Tongue (tissue), 2 donors: ENCODE measurements around the gene CYLD. TPM values are rescaled to one million over a fixed set of nuclear protein-coding genes. Genes with fewer than 3 reads are reported as not detected.

ENCODE experiments used
- DNase-seq: peaks from one replicate; pipeline ENCODE4 v3.0.0-alpha.2; 2015
- total RNA-seq: library from RNA; depleted of rRNA; stranded (reverse); fragments of >200 nt; gene quantifications from one replicate; pipeline ENCODE4 v1.2.3, GENCODE V29; 2014

The CYLD gene
- 60.7 TPM for total RNA-seq

- DNase-seq, result peak; percentile 100
Observed at GRCh38 chr16:50741781-50742575, at the start of gene CYLD. CYLD (plus strand) TSS chr16:50742086; CDS start chr16:50749699, 7,613 bp downstream.

GRCh38 chr16:50692644-50692998, 49.3 kb upstream of the CYLD start:
- no peak for DNase-seq

- no peak for DNase-seq
Observed at GRCh38 chr16:50692999-50693781, 48.7 kb upstream of the CYLD start, which contains the start of gene NOD2. NOD2 (plus strand) TSS chr16:50693606; CDS start chr16:50699496, 5,890 bp downstream.

GRCh38 chr16:50694206-50694605, 47.7 kb upstream of the CYLD start:
- no peak for DNase-seq

- no peak for DNase-seq
Observed at GRCh38 chr16:50695017-50696000, 46.6 kb upstream of the CYLD start.

GRCh38 chr16:50696126-50696525, 45.8 kb upstream of the CYLD start:
- no peak for DNase-seq

- peak; percentile 60 for DNase-seq
Observed at GRCh38 chr16:50696575-50697420, 45.1 kb upstream of the CYLD start.

- DNase-seq, result no peak
Observed at GRCh38 chr16:50697421-50697715, 44.5 kb upstream of the CYLD start.

GRCh38 chr16:50697881-50698767, 43.8 kb upstream of the CYLD start:
- peak; percentile 72 for DNase-seq

GRCh38 chr16:50699326-50700159, 42.3 kb upstream of the CYLD start:
- DNase-seq, result no peak

GRCh38 chr16:50702725-50703124, 39.2 kb upstream of the CYLD start:
- DNase-seq, result peak; percentile 86

- DNase-seq, result no peak
Observed at GRCh38 chr16:50704245-50704644, 37.6 kb upstream of the CYLD start.

- no peak for DNase-seq
Observed at GRCh38 chr16:50705436-50706110, 36.3 kb upstream of the CYLD start.

- DNase-seq, result no peak
Observed at GRCh38 chr16:50706250-50706649, 35.6 kb upstream of the CYLD start.

GRCh38 chr16:50708373-50709060, 33.4 kb upstream of the CYLD start:
- DNase-seq, result no peak

GRCh38 chr16:50709061-50709684, 32.7 kb upstream of the CYLD start:
- DNase-seq, result no peak

GRCh38 chr16:50709980-50710379, 31.9 kb upstream of the CYLD start:
- no peak for DNase-seq

- DNase-seq, result no peak
Observed at GRCh38 chr16:50711040-50711439, 30.8 kb upstream of the CYLD start.
